ENCODE measurements around the gene TMEM150B.
"Not testable (repeated sequence)": the region's sequence is repeated elsewhere in the genome, so short reads cannot be mapped to it uniquely, and the experiment has no call there.

DNA sequence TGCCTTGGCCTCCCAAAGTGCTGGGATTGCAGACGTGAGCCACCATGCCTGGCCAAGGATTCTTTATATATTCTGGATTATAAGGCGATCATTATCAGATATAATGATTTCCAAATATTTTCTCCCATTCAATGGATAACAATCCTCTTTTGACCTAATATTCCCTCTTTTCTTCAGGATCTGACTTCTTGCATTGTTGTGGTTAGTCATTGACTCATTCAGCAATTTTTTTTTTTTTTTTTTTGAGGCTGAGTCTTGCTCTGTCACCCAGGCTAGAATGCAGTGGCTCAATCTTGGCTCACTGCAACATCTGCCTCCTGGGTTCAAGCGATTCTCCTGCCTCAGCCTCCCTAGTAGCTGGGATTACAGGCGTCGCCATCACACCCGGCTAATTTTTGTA lies 4.7 kb upstream of the TMEM150B start:
- TF ChIP-seq POLR2AphosphoS5, POLR2A (IDR thresholded peaks at IDR 0.05): not testable (repeated sequence)
- TF ChIP-seq, protein P1, sequence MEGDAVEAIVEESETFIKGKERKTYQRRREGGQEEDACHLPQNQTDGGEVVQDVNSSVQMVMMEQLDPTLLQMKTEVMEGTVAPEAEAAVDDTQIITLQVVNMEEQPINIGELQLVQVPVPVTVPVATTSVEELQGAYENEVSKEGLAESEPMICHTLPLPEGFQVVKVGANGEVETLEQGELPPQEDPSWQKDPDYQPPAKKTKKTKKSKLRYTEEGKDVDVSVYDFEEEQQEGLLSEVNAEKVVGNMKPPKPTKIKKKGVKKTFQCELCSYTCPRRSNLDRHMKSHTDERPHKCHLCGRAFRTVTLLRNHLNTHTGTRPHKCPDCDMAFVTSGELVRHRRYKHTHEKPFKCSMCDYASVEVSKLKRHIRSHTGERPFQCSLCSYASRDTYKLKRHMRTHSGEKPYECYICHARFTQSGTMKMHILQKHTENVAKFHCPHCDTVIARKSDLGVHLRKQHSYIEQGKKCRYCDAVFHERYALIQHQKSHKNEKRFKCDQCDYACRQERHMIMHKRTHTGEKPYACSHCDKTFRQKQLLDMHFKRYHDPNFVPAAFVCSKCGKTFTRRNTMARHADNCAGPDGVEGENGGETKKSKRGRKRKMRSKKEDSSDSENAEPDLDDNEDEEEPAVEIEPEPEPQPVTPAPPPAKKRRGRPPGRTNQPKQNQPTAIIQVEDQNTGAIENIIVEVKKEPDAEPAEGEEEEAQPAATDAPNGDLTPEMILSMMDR (IDR thresholded peaks at IDR 0.05) = not testable (repeated sequence)
